Neural cell (in vitro differentiated cells): Measurements from ENCODE around the gene TGM5. TPM values are rescaled to one million over a fixed set of nuclear protein-coding genes. Genes with fewer than 3 reads are reported as not detected.

Source experiments
- H2AFZ ChIP-seq: fragments of 200-600, 300-800 bp; sonication (generic), shearing (Covaris generic); 2 replicates; pipeline ENCODE4 v1.6.0; 2014; ENCODE audit warnings: low read depth, mild to moderate bottlenecking, antibody characterized with exemption, low read length, moderate library complexity
- H3F3A ChIP-seq: fragments of 200-600 bp; shearing (Covaris generic); 2 replicates; pipeline ENCODE4 v1.6.1; 2016; ENCODE audit warnings: mild to moderate bottlenecking, moderate library complexity, mixed read lengths, antibody characterized with exemption, low read length; ENCODE audit not compliant: insufficient read depth, poor library complexity, severe bottlenecking
- H3K27ac ChIP-seq: fragments of 200-600, 300-800 bp; sonication (generic), shearing (Covaris generic); 2 replicates; pipeline ENCODE4 v1.5.1; 2014; ENCODE audit warnings: mild to moderate bottlenecking, low read length, moderate library complexity
- H3K27me3 ChIP-seq: fragments of 300-800, 200-600 bp; sonication (generic), shearing (Covaris generic); 2 replicates; pipeline ENCODE4 v1.6.0; 2014; ENCODE audit warnings: mild to moderate bottlenecking, low read depth, low read length, moderate library complexity; ENCODE audit not compliant: insufficient read depth
- H3K36me3 ChIP-seq: fragments of 300-800, 200-600 bp; sonication (generic), shearing (Covaris generic); 2 replicates; pipeline ENCODE4 v1.5.1; 2014; ENCODE audit warnings: mild to moderate bottlenecking, antibody characterized with exemption, low read length, moderate library complexity; ENCODE audit not compliant: insufficient read depth
- H3K4me2 ChIP-seq: fragments of 300-800, 200-600 bp; sonication (generic), shearing (Covaris generic); 2 replicates; pipeline ENCODE4 v1.6.0; 2014; ENCODE audit warnings: mild to moderate bottlenecking, low read length
- H3K4me3 ChIP-seq: fragments of 300-800, 200-600 bp; sonication (generic), shearing (Covaris generic); 2 replicates; pipeline ENCODE4 v1.5.1; 2014; ENCODE audit warnings: mild to moderate bottlenecking, low read length, moderate library complexity
- H3K79me2 ChIP-seq: fragments of 200-600 bp; shearing (Covaris generic); replicated peaks from 2 replicates; pipeline ENCODE4 v1.6.0; 2014; ENCODE audit warnings: mild to moderate bottlenecking, low read length, moderate library complexity; ENCODE audit not compliant: insufficient read depth
- H3K9ac ChIP-seq: fragments of 300-800, 200-600 bp; sonication (generic), shearing (Covaris generic); 2 replicates; pipeline ENCODE4 v1.6.1; 2016; ENCODE audit warnings: mild to moderate bottlenecking, low read length, mixed read lengths
- H3K9me2 ChIP-seq: fragments of 200-600 bp; shearing (Covaris generic); 2 replicates; pipeline ENCODE4 v1.6.1; 2016; ENCODE audit warnings: mild to moderate bottlenecking, low read length, mixed read lengths; ENCODE audit not compliant: insufficient read depth
- H3K9me3 ChIP-seq: fragments of 200-600, 300-800 bp; sonication (generic), shearing (Covaris generic); 2 replicates; pipeline ENCODE4 v1.6.1; 2016; ENCODE audit warnings: mild to moderate bottlenecking, mixed run types, low read length, moderate library complexity, mixed read lengths
- H4K20me1 ChIP-seq: fragments of 200-600 bp; shearing (Covaris generic); 2 replicates; pipeline ENCODE4 v1.6.1; 2016; ENCODE audit warnings: mild to moderate bottlenecking, mixed run types; ENCODE audit not compliant: insufficient read depth
- CTCF ChIP-seq: fragments of 450-650 bp; IDR thresholded peaks from 2 replicates; pipeline ENCODE4 v1.5.1; 2014; ENCODE audit warnings: antibody characterized with exemption, mild to moderate bottlenecking, moderate library complexity; ENCODE audit not compliant: poor library complexity, severe bottlenecking
- EP300 ChIP-seq: fragments of 450-650 bp; conservative IDR thresholded peaks from 2 replicates; pipeline ENCODE4 v1.6.1; 2014; ENCODE audit warnings: antibody characterized with exemption, mild to moderate bottlenecking, moderate library complexity; ENCODE audit not compliant: poor library complexity, severe bottlenecking
- EZH2 ChIP-seq: fragments of 200-600, 300-800 bp; shearing (Covaris generic), sonication (generic); IDR thresholded peaks from 2 replicates; pipeline ENCODE4 v1.6.1; 2014; ENCODE audit warnings: antibody characterized with exemption, low read length, borderline replicate concordance, mild to moderate bottlenecking; ENCODE audit not compliant: insufficient read depth, poor library complexity, severe bottlenecking
- MXI1 ChIP-seq: fragments of 450-650 bp; conservative IDR thresholded peaks from 2 replicates; pipeline ENCODE4 v1.6.1; 2014; ENCODE audit warnings: antibody characterized with exemption, mild to moderate bottlenecking; ENCODE audit not compliant: poor library complexity, severe bottlenecking
- POLR2AphosphoS5 ChIP-seq: IDR thresholded peaks from 2 replicates; pipeline ENCODE4 v1.6.1; 2012
- RAD21 ChIP-seq: fragments of 450-650 bp; conservative IDR thresholded peaks from 2 replicates; pipeline ENCODE4 v1.6.1; 2014; ENCODE audit warnings: antibody characterized with exemption, mild to moderate bottlenecking, moderate library complexity
- REST ChIP-seq: IDR thresholded peaks from 2 replicates; pipeline ENCODE4 v1.6.1; 2012; ENCODE audit warnings: borderline replicate concordance
- SMC3 ChIP-seq: fragments of 450-650 bp; conservative IDR thresholded peaks from 2 replicates; pipeline ENCODE4 v1.6.1; 2014; ENCODE audit warnings: antibody characterized with exemption, mild to moderate bottlenecking, moderate library complexity; ENCODE audit not compliant: poor library complexity
- TAF1 ChIP-seq: IDR thresholded peaks from 2 replicates; pipeline ENCODE4 v1.6.1; 2012; ENCODE audit warnings: low read depth
- polyA plus RNA-seq: library from polyadenylated mRNA; depleted of rRNA; stranded (reverse); fragments of >200 nt; gene quantifications from 2 replicates; pipeline ENCODE4 v1.2.3, GENCODE V29; 2014

TGM5 gene
- polyA plus RNA-seq, 1 donor from 2014 or later, result not detected

DNA sequence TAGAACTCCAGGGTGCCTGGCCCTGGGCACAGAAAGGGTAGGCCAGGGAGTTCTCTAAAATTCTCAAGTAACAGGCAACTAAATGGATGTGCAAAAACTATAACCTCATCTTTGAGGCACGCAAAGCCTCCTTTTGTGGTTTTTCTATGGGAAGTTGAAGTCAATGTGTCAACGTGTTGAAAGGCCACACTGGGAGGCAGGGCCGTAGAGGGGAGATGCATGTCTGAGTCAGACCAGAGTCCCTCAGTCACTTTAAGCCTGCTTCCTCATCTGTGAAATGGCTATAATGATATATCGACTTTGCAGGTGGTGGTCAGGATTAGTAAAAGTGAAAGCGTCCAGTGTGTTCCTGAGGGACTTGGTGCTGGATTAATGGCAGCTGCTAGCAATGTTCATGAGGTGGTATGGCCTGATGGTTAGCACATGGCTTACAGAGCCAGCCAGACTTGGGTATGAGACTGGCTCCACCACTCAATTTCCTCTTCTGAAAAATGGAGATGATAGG is 17.0 kb downstream of the TGM5 start:
- H3K4me2 ChIP-seq, result no peak overlapping the region
- H3K9me2 ChIP-seq, result no peaks in the 10 kb centered on the region
- no peak overlapping the region for H3K4me3 ChIP-seq
- H3K79me2 ChIP-seq, result no peaks in the 10 kb centered on the region
- H2AFZ ChIP-seq, result no peak overlapping the region
- no peak for TF ChIP-seq SMC3
- TF ChIP-seq RAD21, result no peak
- no peak for TF ChIP-seq POLR2AphosphoS5
- TF ChIP-seq REST, result no peak
- no peak for TF ChIP-seq EP300
- no peak for TF ChIP-seq TAF1
- no peak for TF ChIP-seq EZH2
- no peak for TF ChIP-seq MXI1
- TF ChIP-seq CTCF, result no peak
- no peaks in the 10 kb centered on the region for H4K20me1 ChIP-seq
- no peak overlapping the region for H3K9ac ChIP-seq
- no peak overlapping the region for H3K27ac ChIP-seq
- no peaks in the 10 kb centered on the region for H3K9me3 ChIP-seq
- H3F3A ChIP-seq, result no peaks in the 10 kb centered on the region
- no peaks in the 10 kb centered on the region for H3K36me3 ChIP-seq
- no peaks in the 10 kb centered on the region for H3K27me3 ChIP-seq

DNA sequence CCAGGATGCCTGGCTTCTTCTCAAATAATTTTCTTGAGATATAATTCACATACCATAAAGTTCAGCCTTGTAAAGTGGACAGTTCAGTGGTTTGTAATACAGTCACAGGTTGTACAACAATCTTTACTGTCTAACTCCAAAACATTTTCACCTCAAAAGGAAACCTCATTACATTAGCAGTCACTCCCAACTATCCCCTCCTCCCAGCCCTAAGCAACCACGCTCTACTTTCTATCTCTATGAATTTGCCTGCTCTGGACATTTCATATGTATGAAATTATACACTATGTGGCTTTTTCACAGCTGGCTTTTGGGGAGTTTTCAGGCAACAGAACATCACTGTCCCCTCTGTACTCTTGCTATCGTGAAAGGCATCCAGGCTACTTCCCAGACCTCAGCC is 17.5 kb downstream of the TGM5 start:
- Histone ChIP-seq H3K79me2 (no peaks in the 10 kb centered on the region), H3K27ac (no peak overlapping the region), H3K9me2 (no peaks in the 10 kb centered on the region), H3K9ac (no peak overlapping the region), H4K20me1 (no peaks in the 10 kb centered on the region), H3K4me2 (no peak overlapping the region), H3K4me3 (no peak overlapping the region), H3K36me3 (no peaks in the 10 kb centered on the region), H2AFZ (no peak overlapping the region), H3F3A (no peaks in the 10 kb centered on the region), H3K27me3 (no peaks in the 10 kb centered on the region), H3K9me3 (no peaks in the 10 kb centered on the region)
- TF ChIP-seq REST, result no peak
- no peak for TF ChIP-seq RAD21
- TF ChIP-seq SMC3, result no peak
- no peak for TF ChIP-seq POLR2AphosphoS5
- TF ChIP-seq CTCF, result no peak
- TF ChIP-seq EZH2, result no peak
- no peak for TF ChIP-seq MXI1
- TF ChIP-seq EP300, result no peak
- TF ChIP-seq TAF1, result no peak
